Measurements from ENCODE around the gene PIK3R5. TPM values are rescaled to one million over a fixed set of nuclear protein-coding genes. Genes with fewer than 3 reads are reported as not detected.
"Not testable (repeated sequence)": the region's sequence is repeated elsewhere in the genome, so short reads cannot be mapped to it uniquely, and the experiment has no call there.

The PIK3R5 gene
- total RNA-seq, 2 donors from 2014 or later, result 15.2 to 18.0 TPM

- DNase-seq (ENCODE audit: low spot score), result no peak
- intact Hi-C loops (cut with DNase I), result no loop called here
Observed at GRCh38 chr17:8872036-8872704, 93.3 kb downstream of the PIK3R5 start.

GRCh38 chr17:8871081-8871581, 94.4 kb downstream of the PIK3R5 start:
- intact Hi-C loops (cut with DNase I), result no loop called here
- DNase-seq (ENCODE audit: low spot score), result no peak

GRCh38 chr17:8870406-8871040, 95.0 kb downstream of the PIK3R5 start:
- intact Hi-C loops (cut with DNase I), result no loop called here
- DNase-seq (ENCODE audit: low spot score), result no peak

- intact Hi-C loops (cut with DNase I), result no loop called here
- no peak for DNase-seq (ENCODE audit: low spot score)
Observed at GRCh38 chr17:8869114-8869815, 96.2 kb downstream of the PIK3R5 start.

GRCh38 chr17:8868529-8868951, 97.0 kb downstream of the PIK3R5 start:
- intact Hi-C loops (cut with DNase I), result no loop called here
- DNase-seq (ENCODE audit: low spot score), result no peak

GRCh38 chr17:8868092-8868491, 97.4 kb downstream of the PIK3R5 start:
- intact Hi-C loops (cut with DNase I), result no loop called here

GRCh38 chr17:8867361-8867981, 98.0 kb downstream of the PIK3R5 start, which contains the start of gene PIK3R6:
TSS of gene PIK3R6 (minus strand) at chr17:8867674. CDS start at chr17:8849794, 17,880 bp downstream.
- no peak for DNase-seq (ENCODE audit: low spot score)
- intact Hi-C loops (cut with DNase I), result no loop called here

More at GRCh38 chr17:8868092-8868491, 97.4 kb downstream of the PIK3R5 start:
- no peak for DNase-seq (ENCODE audit: low spot score)

- intact Hi-C loops (cut with DNase I), result no loop called here
- no peak for DNase-seq (ENCODE audit: low spot score)
Observed at GRCh38 chr17:8865811-8866210, 99.7 kb downstream of the PIK3R5 start.

- intact Hi-C loops (cut with DNase I), result no loop called here
- no peak for DNase-seq (ENCODE audit: low spot score)
Observed at GRCh38 chr17:8865385-8865784, 100.1 kb downstream of the PIK3R5 start.

- DNase-seq (ENCODE audit: low spot score), result no peak
Observed at GRCh38 chr17:8862213-8863056, 103.1 kb downstream of the PIK3R5 start.

GRCh38 chr17:8861495-8862181, 103.9 kb downstream of the PIK3R5 start:
- intact Hi-C loops (cut with DNase I), result no loop called here
- DNase-seq (ENCODE audit: low spot score), result no peak

More at GRCh38 chr17:8862213-8863056, 103.1 kb downstream of the PIK3R5 start:
- intact Hi-C loops (cut with DNase I), result no loop called here

GRCh38 chr17:8859804-8860430, 105.6 kb downstream of the PIK3R5 start:
- intact Hi-C loops (cut with DNase I), result no loop called here
- no peak for DNase-seq (ENCODE audit: low spot score)

- DNase-seq (ENCODE audit: low spot score), result no peak
- intact Hi-C loops (cut with DNase I), result no loop called here
Observed at GRCh38 chr17:8859027-8859803, 106.3 kb downstream of the PIK3R5 start.

GRCh38 chr17:8857919-8858318, 107.6 kb downstream of the PIK3R5 start:
- intact Hi-C loops (cut with DNase I), result no loop called here
- DNase-seq (ENCODE audit: low spot score), result no peak

- DNase-seq (ENCODE audit: low spot score), result no peak
- intact Hi-C loops (cut with DNase I), result no loop called here
Observed at GRCh38 chr17:8856869-8857575, 108.5 kb downstream of the PIK3R5 start.

- intact Hi-C loops (cut with DNase I); DNase-seq (ENCODE audit: low spot score): not testable (repeated sequence)
Observed at GRCh38 chr17:8856205-8856603, 109.3 kb downstream of the PIK3R5 start.
